ENCODE results near the gene SPRY4.
"Not testable (repeated sequence)": the region's sequence is repeated elsewhere in the genome, so short reads cannot be mapped to it uniquely, and the experiment has no call there.

SPRY4 gene

DNA sequence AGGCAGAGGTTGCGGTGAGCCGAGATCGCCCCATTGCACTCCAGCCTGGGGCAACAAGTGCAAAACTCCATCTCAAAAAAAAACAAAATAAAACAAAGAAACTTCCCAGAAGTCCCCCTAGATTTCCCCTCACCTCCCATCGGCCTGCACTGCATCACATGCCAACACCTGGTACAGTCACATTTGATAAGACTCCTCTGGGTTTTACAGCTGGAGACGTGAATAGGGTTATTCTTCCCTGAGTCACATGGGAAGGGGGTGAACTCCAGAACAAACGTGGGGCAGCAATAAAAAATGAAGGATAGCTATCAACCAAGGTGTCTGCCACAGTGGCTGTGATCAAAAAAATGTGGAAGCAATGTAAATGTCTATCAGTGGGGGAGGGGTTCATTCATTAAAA is 26.0 kb downstream of the SPRY4 start:
- Histone ChIP-seq H3K79me1 (ENCODE audit: low read length) (peaks cover 8% of the 10 kb centered on the region), H3K36me3 (ENCODE audit: control insufficient read depth in 1 of 2, insufficient read depth in 2 of 2, low read length in 2 of 2) (no peaks in the 10 kb centered on the region), H4K8ac (ENCODE audit: low read depth, low read length) (no peak overlapping the region), H3K9me3 (ENCODE audit: insufficient read depth, low read depth, low read length) (no peaks in the 10 kb centered on the region), H3K9ac (ENCODE audit: low read length) (no peak overlapping the region), H3K79me2 (ENCODE audit: control insufficient read depth, insufficient read depth, low read length, poor library complexity) (no peaks in the 10 kb centered on the region), H4K12ac (ENCODE audit: low read depth, low read length) (no peak overlapping the region), H3K23ac (ENCODE audit: low read length) (no peak overlapping the region), H4K91ac (ENCODE audit: low read depth, low read length) (no peak overlapping the region), H2AK5ac (ENCODE audit: low read length) (no peak overlapping the region), H3K14ac (ENCODE audit: low read length) (no peak overlapping the region), H3K4me3 (ENCODE audit: low read depth, low read length) (no peak overlapping the region), H2BK12ac (ENCODE audit: low read length) (no peak overlapping the region), H3K27me3 (ENCODE audit: insufficient read depth, low read length) (no peaks in the 10 kb centered on the region), H3K18ac (ENCODE audit: low read length) (no peak overlapping the region), H2AFZ (ENCODE audit: insufficient read depth, low read length, poor library complexity) (no peak overlapping the region), H3K27ac (ENCODE audit: low read depth, low read length) (no peak overlapping the region), H2BK5ac (ENCODE audit: low read depth, low read length, poor library complexity) (no peak overlapping the region), H2BK120ac (ENCODE audit: insufficient read depth, low read length, poor library complexity) (no peak overlapping the region), H3K4me2 (ENCODE audit: low read length) (no peak overlapping the region), H3K4me1 (ENCODE audit: control insufficient read depth in 1 of 2, insufficient read depth in 2 of 2, low read length in 2 of 2) (peaks cover 11 to 21% of the 10 kb centered on the region in 2 experiments), H3K4ac (ENCODE audit: low read depth, low read length) (no peak overlapping the region)
- no peak for DNase-seq
- no CpG with 5 or more reads among the region's 6 CpGs for WGBS (ENCODE audit: extremely low coverage, insufficient coverage, insufficient read length)

- H3K4ac ChIP-seq (ENCODE audit: low read depth, low read length); H4K8ac ChIP-seq (ENCODE audit: low read depth, low read length); H4K12ac ChIP-seq (ENCODE audit: low read depth, low read length); H3K23ac ChIP-seq (ENCODE audit: low read length); H3K27ac ChIP-seq (ENCODE audit: low read depth, low read length); H2AFZ ChIP-seq (ENCODE audit: insufficient read depth, low read length, poor library complexity); H3K36me3 ChIP-seq (ENCODE audit: control insufficient read depth in 1 of 2, insufficient read depth in 2 of 2, low read length in 2 of 2); H3K9ac ChIP-seq (ENCODE audit: low read length); H3K79me1 ChIP-seq (ENCODE audit: low read length); H4K91ac ChIP-seq (ENCODE audit: low read depth, low read length); H3K18ac ChIP-seq (ENCODE audit: low read length); H2BK120ac ChIP-seq (ENCODE audit: insufficient read depth, low read length, poor library complexity); H3K4me2 ChIP-seq (ENCODE audit: low read length); H3K27me3 ChIP-seq (ENCODE audit: insufficient read depth, low read length); H3K79me2 ChIP-seq (ENCODE audit: control insufficient read depth, insufficient read depth, low read length, poor library complexity); DNase-seq; H3K9me3 ChIP-seq (ENCODE audit: insufficient read depth, low read depth, low read length); H2BK12ac ChIP-seq (ENCODE audit: low read length); H2BK5ac ChIP-seq (ENCODE audit: low read depth, low read length, poor library complexity); H2AK5ac ChIP-seq (ENCODE audit: low read length); H3K4me3 ChIP-seq (ENCODE audit: low read depth, low read length); H3K14ac ChIP-seq (ENCODE audit: low read length): not testable (repeated sequence)
- no CpG with 5 or more reads among the region's 5 CpGs for WGBS (ENCODE audit: extremely low coverage, insufficient coverage, insufficient read length)
- peaks cover 11 to 21% of the 10 kb centered on the region in 2 experiments for H3K4me1 ChIP-seq (ENCODE audit: control insufficient read depth in 1 of 2, insufficient read depth in 2 of 2, low read length in 2 of 2)
Observed at GRCh38 chr5:142297786-142298185, 27.0 kb downstream of the SPRY4 start.

DNA sequence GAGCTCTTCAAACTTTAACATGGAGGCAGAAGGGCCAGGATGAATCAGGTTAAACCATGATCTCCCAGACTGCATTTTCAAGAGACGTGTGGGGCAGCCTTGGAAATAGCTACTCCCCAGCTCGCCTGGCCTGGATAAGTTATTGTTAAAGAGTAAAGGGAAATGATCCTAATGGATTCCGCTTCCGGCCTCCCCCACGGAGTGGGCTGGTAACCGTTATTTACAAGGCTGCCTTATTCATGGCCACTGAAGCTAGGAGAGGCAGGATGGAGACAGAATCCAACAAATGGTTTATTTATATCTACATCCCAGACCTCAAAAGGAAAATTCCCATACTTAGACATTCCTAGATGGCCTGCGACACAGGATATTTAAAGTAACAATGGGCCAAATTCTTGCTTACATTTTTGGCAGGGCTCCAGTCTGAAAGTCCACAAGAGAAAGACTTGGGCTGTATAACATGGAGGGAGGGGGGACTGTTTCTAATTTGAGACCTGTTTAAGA is 27.9 kb downstream of the SPRY4 start:
- Histone ChIP-seq H4K91ac (ENCODE audit: low read depth, low read length) (no peak overlapping the region), H3K4me1 (ENCODE audit: control insufficient read depth in 1 of 2, insufficient read depth in 2 of 2, low read length in 2 of 2) (peaks cover 11 to 21% of the 10 kb centered on the region in 2 experiments), H3K9me3 (ENCODE audit: insufficient read depth, low read depth, low read length) (no peaks in the 10 kb centered on the region), H2AFZ (ENCODE audit: insufficient read depth, low read length, poor library complexity) (no peak overlapping the region), H3K14ac (ENCODE audit: low read length) (no peak overlapping the region), H2BK5ac (ENCODE audit: low read depth, low read length, poor library complexity) (no peak overlapping the region), H2BK12ac (ENCODE audit: low read length) (no peak overlapping the region), H3K27ac (ENCODE audit: low read depth, low read length) (no peak overlapping the region), H3K79me1 (ENCODE audit: low read length) (peaks cover 8% of the 10 kb centered on the region), H3K9ac (ENCODE audit: low read length) (no peak overlapping the region), H3K23ac (ENCODE audit: low read length) (no peak overlapping the region), H4K8ac (ENCODE audit: low read depth, low read length) (no peak overlapping the region), H4K12ac (ENCODE audit: low read depth, low read length) (no peak overlapping the region), H3K27me3 (ENCODE audit: insufficient read depth, low read length) (no peaks in the 10 kb centered on the region), H3K18ac (ENCODE audit: low read length) (no peak overlapping the region), H3K36me3 (ENCODE audit: control insufficient read depth in 1 of 2, insufficient read depth in 2 of 2, low read length in 2 of 2) (no peaks in the 10 kb centered on the region), H3K4ac (ENCODE audit: low read depth, low read length) (no peak overlapping the region), H3K4me3 (ENCODE audit: low read depth, low read length) (no peak overlapping the region), H3K79me2 (ENCODE audit: control insufficient read depth, insufficient read depth, low read length, poor library complexity) (no peaks in the 10 kb centered on the region), H3K4me2 (ENCODE audit: low read length) (no peak overlapping the region), H2AK5ac (ENCODE audit: low read length) (no peak overlapping the region), H2BK120ac (ENCODE audit: insufficient read depth, low read length, poor library complexity) (no peak overlapping the region)
- WGBS (ENCODE audit: extremely low coverage, insufficient coverage, insufficient read length) = no CpG with 5 or more reads among the region's 7 CpGs
- no peak for DNase-seq

GRCh38 chr5:142295960-142296860 is 28.6 kb downstream of the SPRY4 start:
- no CpG with 5 or more reads among the region's 8 CpGs for WGBS (ENCODE audit: extremely low coverage, insufficient coverage, insufficient read length)
- Histone ChIP-seq H3K4me2 (ENCODE audit: low read length) (peak overlapping the region; percentile 25), H4K12ac (ENCODE audit: low read depth, low read length) (no peak overlapping the region), H3K36me3 (ENCODE audit: control insufficient read depth in 1 of 2, insufficient read depth in 2 of 2, low read length in 2 of 2) (no peaks in the 10 kb centered on the region), H3K23ac (ENCODE audit: low read length) (no peak overlapping the region), H3K27ac (ENCODE audit: low read depth, low read length) (peak overlapping the region; percentile 19), H2BK5ac (ENCODE audit: low read depth, low read length, poor library complexity) (no peak overlapping the region), H2BK12ac (ENCODE audit: low read length) (peak overlapping the region; percentile 46), H3K9ac (ENCODE audit: low read length) (no peak overlapping the region), H2AK5ac (ENCODE audit: low read length) (peak overlapping the region; percentile 26), H3K79me2 (ENCODE audit: control insufficient read depth, insufficient read depth, low read length, poor library complexity) (no peaks in the 10 kb centered on the region), H3K4ac (ENCODE audit: low read depth, low read length) (no peak overlapping the region), H2BK120ac (ENCODE audit: insufficient read depth, low read length, poor library complexity) (peak overlapping the region; percentile 10), H3K14ac (ENCODE audit: low read length) (peak overlapping the region; percentile 22), H4K91ac (ENCODE audit: low read depth, low read length) (peak overlapping the region; percentile 26), H2AFZ (ENCODE audit: insufficient read depth, low read length, poor library complexity) (no peak overlapping the region), H3K18ac (ENCODE audit: low read length) (peak overlapping the region; percentile 76), H3K4me3 (ENCODE audit: low read depth, low read length) (no peak overlapping the region), H3K4me1 (ENCODE audit: control insufficient read depth in 1 of 2, insufficient read depth in 2 of 2, low read length in 2 of 2) (peaks cover 11 to 21% of the 10 kb centered on the region in 2 experiments), H3K27me3 (ENCODE audit: insufficient read depth, low read length) (no peaks in the 10 kb centered on the region), H3K79me1 (ENCODE audit: low read length) (peaks cover 8% of the 10 kb centered on the region), H4K8ac (ENCODE audit: low read depth, low read length) (peak overlapping the region; percentile 55), H3K9me3 (ENCODE audit: insufficient read depth, low read depth, low read length) (no peaks in the 10 kb centered on the region)
- no peak for DNase-seq
